ENCODE results near the gene PDE11A. TPM values are rescaled to one million over a fixed set of nuclear protein-coding genes. Genes with fewer than 3 reads are reported as not detected.

PDE11A gene
- total RNA-seq, 1 experiment from 2014 or later, result 0.13 TPM

DNA sequence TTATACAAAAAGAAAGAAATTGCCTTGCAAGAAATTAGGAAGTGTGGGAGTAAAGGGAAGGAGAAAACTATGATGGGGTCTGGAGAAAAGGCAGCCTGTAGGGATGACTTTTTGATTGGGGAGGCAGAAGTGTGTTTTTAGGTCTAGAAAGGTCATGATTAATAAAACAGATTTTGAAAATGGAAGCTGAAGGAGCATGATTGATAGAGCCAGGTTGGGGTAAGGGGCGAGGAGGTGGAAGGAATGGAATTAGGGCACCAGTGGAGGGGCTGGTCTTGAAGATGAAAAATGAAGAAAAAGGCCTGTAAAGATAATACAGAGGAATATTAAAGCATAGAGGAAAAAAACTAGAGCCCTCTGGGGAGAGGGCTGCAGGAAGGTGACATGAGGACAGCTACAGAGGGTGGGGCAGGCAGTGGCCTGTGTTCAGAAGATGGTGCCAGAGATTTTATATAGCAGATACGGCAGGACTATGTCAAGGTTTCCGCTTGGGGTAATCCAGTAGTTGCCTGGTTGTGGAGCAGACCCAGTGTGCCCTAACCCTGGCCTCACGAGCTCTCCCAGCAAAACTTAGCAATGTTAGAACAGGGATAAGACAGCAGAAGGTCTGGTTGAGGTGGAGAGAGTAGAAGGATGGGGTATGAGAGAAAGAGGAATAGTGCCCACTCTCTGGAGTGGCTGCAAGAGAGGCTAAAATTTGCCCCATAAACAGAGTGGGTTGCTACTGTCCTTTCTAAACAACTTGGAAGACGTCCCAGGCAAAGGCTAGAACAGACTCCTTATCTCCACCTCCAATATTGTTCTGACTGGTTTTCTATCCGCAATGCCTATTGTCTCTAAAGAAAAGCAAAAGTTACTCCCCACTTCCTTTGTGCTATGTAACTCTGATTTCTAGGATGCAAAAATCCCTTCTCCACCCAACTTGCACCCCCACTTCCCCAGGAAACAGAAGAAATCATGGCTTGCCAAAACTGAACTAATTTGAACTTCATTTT is 392.7 kb downstream of the PDE11A start:
- DNase-seq, result no peak

More for the DNA sequence above, 392.7 kb downstream of the PDE11A start:
- Mint-ChIP-seq H3K36me3 (ENCODE audit: insufficient read depth in 1 of 3, low read depth in 3 of 3) (no peaks in the 10 kb centered on the region), H3K4me3 (no peak overlapping the region), H3K27me3 (ENCODE audit: low read depth) (peaks cover 30% of the 10 kb centered on the region), H3K4me1 (peaks cover 4% of the 10 kb centered on the region in 2 experiments), H3K27ac (no peak overlapping the region), H3K9me3 (no peaks in the 10 kb centered on the region)
- Histone ChIP-seq H3K9me3 (ENCODE audit: control insufficient read depth, low read depth, low read length) (no peaks in the 10 kb centered on the region), H2BK12ac (ENCODE audit: insufficient read length, low read depth, low read length) (no peak overlapping the region), H3K27ac (ENCODE audit: insufficient read length, low read depth, low read length) (no peak overlapping the region), H2BK120ac (ENCODE audit: low read depth, low read length, poor library complexity, severe bottlenecking) (no peak overlapping the region), H3K56ac (ENCODE audit: insufficient read length, low read depth, low read length) (no peak overlapping the region), H3K4me1 (ENCODE audit: insufficient read depth, low read length) (peaks cover 1% of the 10 kb centered on the region; the same call in 1 of the 2 replicates), H3K18ac (ENCODE audit: insufficient read length, low read depth, low read length) (no peak overlapping the region), H3K4ac (ENCODE audit: low read depth, low read length) (no peak overlapping the region), H4K91ac (ENCODE audit: insufficient read length, low read depth, low read length) (no peak overlapping the region), H4K5ac (ENCODE audit: insufficient read length, low read depth, low read length) (no peak overlapping the region), H4K20me1 (ENCODE audit: control insufficient read depth, insufficient read depth, insufficient read length) (no peaks in the 10 kb centered on the region), H3K79me1 (ENCODE audit: insufficient read depth, low read depth, low read length, poor library complexity, severe bottlenecking) (no peaks in the 10 kb centered on the region), H3K14ac (ENCODE audit: insufficient read depth, low read length) (0 out of 2 replicates have a peak overlapping the region, but pooled peaks have one; percentile 36), H2BK5ac (ENCODE audit: insufficient read length, low read length) (no peak overlapping the region), H3K23me2 (ENCODE audit: insufficient read length, low read depth, low read length, poor library complexity, severe bottlenecking) (no peaks in the 10 kb centered on the region), H3T11ph (ENCODE audit: low read length) (no peak overlapping the region), H2BK15ac (ENCODE audit: low read depth, low read length) (no peak overlapping the region), H3K23ac (ENCODE audit: insufficient read length, low read depth, low read length) (no peak overlapping the region), H3K27me3 (ENCODE audit: insufficient read depth, low read length) (no peaks in the 10 kb centered on the region; the same call in 1 of the 2 replicates), H2BK20ac (ENCODE audit: low read depth, low read length, poor library complexity, severe bottlenecking) (no peak overlapping the region), H2AFZ (ENCODE audit: low read length) (no peak overlapping the region), H4K8ac (replicated peaks; ENCODE audit: insufficient read length, low read depth, low read length) (no peak overlapping the region), H3K9ac (ENCODE audit: extremely low read depth, insufficient read length, low read length) (no peak overlapping the region), H3K79me2 (ENCODE audit: insufficient read depth, low read length) (no peaks in the 10 kb centered on the region), H3K4me2 (ENCODE audit: insufficient read depth, insufficient read length, low read length) (no peak overlapping the region), H2AK5ac (ENCODE audit: insufficient read length, low read length) (no peak overlapping the region)
- no CpG with 5 or more reads among the region's 6 CpGs for WGBS (ENCODE audit: extremely low coverage, insufficient read length, low lambda C conversion rate)
- TF ChIP-seq, protein P1, sequence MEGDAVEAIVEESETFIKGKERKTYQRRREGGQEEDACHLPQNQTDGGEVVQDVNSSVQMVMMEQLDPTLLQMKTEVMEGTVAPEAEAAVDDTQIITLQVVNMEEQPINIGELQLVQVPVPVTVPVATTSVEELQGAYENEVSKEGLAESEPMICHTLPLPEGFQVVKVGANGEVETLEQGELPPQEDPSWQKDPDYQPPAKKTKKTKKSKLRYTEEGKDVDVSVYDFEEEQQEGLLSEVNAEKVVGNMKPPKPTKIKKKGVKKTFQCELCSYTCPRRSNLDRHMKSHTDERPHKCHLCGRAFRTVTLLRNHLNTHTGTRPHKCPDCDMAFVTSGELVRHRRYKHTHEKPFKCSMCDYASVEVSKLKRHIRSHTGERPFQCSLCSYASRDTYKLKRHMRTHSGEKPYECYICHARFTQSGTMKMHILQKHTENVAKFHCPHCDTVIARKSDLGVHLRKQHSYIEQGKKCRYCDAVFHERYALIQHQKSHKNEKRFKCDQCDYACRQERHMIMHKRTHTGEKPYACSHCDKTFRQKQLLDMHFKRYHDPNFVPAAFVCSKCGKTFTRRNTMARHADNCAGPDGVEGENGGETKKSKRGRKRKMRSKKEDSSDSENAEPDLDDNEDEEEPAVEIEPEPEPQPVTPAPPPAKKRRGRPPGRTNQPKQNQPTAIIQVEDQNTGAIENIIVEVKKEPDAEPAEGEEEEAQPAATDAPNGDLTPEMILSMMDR (conservative IDR thresholded peaks at IDR 0.05), result no peak
